Neural cell (in vitro differentiated cells): ENCODE measurements around the gene XRCC6. TPM values are rescaled to one million over a fixed set of nuclear protein-coding genes. Genes with fewer than 3 reads are reported as not detected.
A peak's percentile ranks its signal among the peaks of the same experiment; 100 is the strongest.

Source experiments
- H2AFZ ChIP-seq: fragments of 200-600, 300-800 bp; sonication (generic), shearing (Covaris generic); 2 replicates; pipeline ENCODE4 v1.6.0; 2014; ENCODE audit warnings: low read depth, mild to moderate bottlenecking, antibody characterized with exemption, low read length, moderate library complexity
- H3F3A ChIP-seq: fragments of 200-600 bp; shearing (Covaris generic); 2 replicates; pipeline ENCODE4 v1.6.1; 2016; ENCODE audit warnings: mild to moderate bottlenecking, moderate library complexity, mixed read lengths, antibody characterized with exemption, low read length; ENCODE audit not compliant: insufficient read depth, poor library complexity, severe bottlenecking
- H3K27ac ChIP-seq: fragments of 200-600, 300-800 bp; sonication (generic), shearing (Covaris generic); 2 replicates; pipeline ENCODE4 v1.5.1; 2014; ENCODE audit warnings: mild to moderate bottlenecking, low read length, moderate library complexity
- H3K27me3 ChIP-seq: fragments of 300-800, 200-600 bp; sonication (generic), shearing (Covaris generic); 2 replicates; pipeline ENCODE4 v1.6.0; 2014; ENCODE audit warnings: mild to moderate bottlenecking, low read depth, low read length, moderate library complexity; ENCODE audit not compliant: insufficient read depth
- H3K36me3 ChIP-seq: fragments of 300-800, 200-600 bp; sonication (generic), shearing (Covaris generic); 2 replicates; pipeline ENCODE4 v1.5.1; 2014; ENCODE audit warnings: mild to moderate bottlenecking, antibody characterized with exemption, low read length, moderate library complexity; ENCODE audit not compliant: insufficient read depth
- H3K4me2 ChIP-seq: fragments of 300-800, 200-600 bp; sonication (generic), shearing (Covaris generic); 2 replicates; pipeline ENCODE4 v1.6.0; 2014; ENCODE audit warnings: mild to moderate bottlenecking, low read length
- H3K4me3 ChIP-seq: fragments of 300-800, 200-600 bp; sonication (generic), shearing (Covaris generic); 2 replicates; pipeline ENCODE4 v1.5.1; 2014; ENCODE audit warnings: mild to moderate bottlenecking, low read length, moderate library complexity
- H3K79me2 ChIP-seq: fragments of 200-600 bp; shearing (Covaris generic); replicated peaks from 2 replicates; pipeline ENCODE4 v1.6.0; 2014; ENCODE audit warnings: mild to moderate bottlenecking, low read length, moderate library complexity; ENCODE audit not compliant: insufficient read depth
- H3K9ac ChIP-seq: fragments of 300-800, 200-600 bp; sonication (generic), shearing (Covaris generic); 2 replicates; pipeline ENCODE4 v1.6.1; 2016; ENCODE audit warnings: mild to moderate bottlenecking, low read length, mixed read lengths
- H3K9me2 ChIP-seq: fragments of 200-600 bp; shearing (Covaris generic); 2 replicates; pipeline ENCODE4 v1.6.1; 2016; ENCODE audit warnings: mild to moderate bottlenecking, low read length, mixed read lengths; ENCODE audit not compliant: insufficient read depth
- H3K9me3 ChIP-seq: fragments of 200-600, 300-800 bp; sonication (generic), shearing (Covaris generic); 2 replicates; pipeline ENCODE4 v1.6.1; 2016; ENCODE audit warnings: mild to moderate bottlenecking, mixed run types, low read length, moderate library complexity, mixed read lengths
- H4K20me1 ChIP-seq: fragments of 200-600 bp; shearing (Covaris generic); 2 replicates; pipeline ENCODE4 v1.6.1; 2016; ENCODE audit warnings: mild to moderate bottlenecking, mixed run types; ENCODE audit not compliant: insufficient read depth
- CTCF ChIP-seq: fragments of 450-650 bp; IDR thresholded peaks from 2 replicates; pipeline ENCODE4 v1.5.1; 2014; ENCODE audit warnings: antibody characterized with exemption, mild to moderate bottlenecking, moderate library complexity; ENCODE audit not compliant: poor library complexity, severe bottlenecking
- EP300 ChIP-seq: fragments of 450-650 bp; conservative IDR thresholded peaks from 2 replicates; pipeline ENCODE4 v1.6.1; 2014; ENCODE audit warnings: antibody characterized with exemption, mild to moderate bottlenecking, moderate library complexity; ENCODE audit not compliant: poor library complexity, severe bottlenecking
- EZH2 ChIP-seq: fragments of 200-600, 300-800 bp; shearing (Covaris generic), sonication (generic); IDR thresholded peaks from 2 replicates; pipeline ENCODE4 v1.6.1; 2014; ENCODE audit warnings: antibody characterized with exemption, low read length, borderline replicate concordance, mild to moderate bottlenecking; ENCODE audit not compliant: insufficient read depth, poor library complexity, severe bottlenecking
- MXI1 ChIP-seq: fragments of 450-650 bp; conservative IDR thresholded peaks from 2 replicates; pipeline ENCODE4 v1.6.1; 2014; ENCODE audit warnings: antibody characterized with exemption, mild to moderate bottlenecking; ENCODE audit not compliant: poor library complexity, severe bottlenecking
- POLR2AphosphoS5 ChIP-seq: IDR thresholded peaks from 2 replicates; pipeline ENCODE4 v1.6.1; 2012
- RAD21 ChIP-seq: fragments of 450-650 bp; conservative IDR thresholded peaks from 2 replicates; pipeline ENCODE4 v1.6.1; 2014; ENCODE audit warnings: antibody characterized with exemption, mild to moderate bottlenecking, moderate library complexity
- REST ChIP-seq: IDR thresholded peaks from 2 replicates; pipeline ENCODE4 v1.6.1; 2012; ENCODE audit warnings: borderline replicate concordance
- SMC3 ChIP-seq: fragments of 450-650 bp; conservative IDR thresholded peaks from 2 replicates; pipeline ENCODE4 v1.6.1; 2014; ENCODE audit warnings: antibody characterized with exemption, mild to moderate bottlenecking, moderate library complexity; ENCODE audit not compliant: poor library complexity
- TAF1 ChIP-seq: IDR thresholded peaks from 2 replicates; pipeline ENCODE4 v1.6.1; 2012; ENCODE audit warnings: low read depth
- polyA plus RNA-seq: library from polyadenylated mRNA; depleted of rRNA; stranded (reverse); fragments of >200 nt; gene quantifications from 2 replicates; pipeline ENCODE4 v1.2.3, GENCODE V29; 2014

Gene XRCC6
- polyA plus RNA-seq, 1 donor from 2014 or later, result 398 TPM

- Histone ChIP-seq H3K36me3 (no peaks in the 10 kb centered on the region), H3K4me2 (no peak overlapping the region), H3K79me2 (peaks cover 9% of the 10 kb centered on the region), H3F3A (no peaks in the 10 kb centered on the region), H3K27me3 (no peaks in the 10 kb centered on the region), H4K20me1 (no peaks in the 10 kb centered on the region), H3K9me2 (no peaks in the 10 kb centered on the region), H3K9ac (no peak overlapping the region), H3K4me3 (no peak overlapping the region), H3K27ac (no peak overlapping the region), H2AFZ (no peak overlapping the region), H3K9me3 (no peaks in the 10 kb centered on the region)
- TF ChIP-seq MXI1 (no peak), REST (no peak), TAF1 (no peak)
Measured at GRCh38 chr22:41690476-41690875, 69.4 kb downstream of the XRCC6 start.

- no peak overlapping the region for H3K4me2 ChIP-seq
- H3K27me3 ChIP-seq, result no peaks in the 10 kb centered on the region
- H3K9ac ChIP-seq, result no peak overlapping the region
- H3F3A ChIP-seq, result no peaks in the 10 kb centered on the region
- H3K9me2 ChIP-seq, result no peaks in the 10 kb centered on the region
- no peak overlapping the region for H2AFZ ChIP-seq
- H3K36me3 ChIP-seq, result no peaks in the 10 kb centered on the region
- H4K20me1 ChIP-seq, result no peaks in the 10 kb centered on the region
- no peak for TF ChIP-seq CTCF
- no peak for TF ChIP-seq MXI1
- TF ChIP-seq SMC3, result no peak
- no peak overlapping the region for H3K27ac ChIP-seq
- H3K79me2 ChIP-seq, result no peaks in the 10 kb centered on the region
- no peak overlapping the region for H3K4me3 ChIP-seq
- no peaks in the 10 kb centered on the region for H3K9me3 ChIP-seq
Measured at GRCh38 chr22:41695211-41695610, 74.1 kb downstream of the XRCC6 start.

GRCh38 chr22:41696703-41697102 is 75.6 kb downstream of the XRCC6 start:
- H3K27ac ChIP-seq, result no peak overlapping the region
- no peaks in the 10 kb centered on the region for H3K9me3 ChIP-seq
- no peaks in the 10 kb centered on the region for H3K27me3 ChIP-seq
- no peaks in the 10 kb centered on the region for H3F3A ChIP-seq
- no peak for TF ChIP-seq CTCF
- no peak for TF ChIP-seq RAD21
- no peak for TF ChIP-seq TAF1
- no peak for TF ChIP-seq MXI1
- no peak for TF ChIP-seq POLR2AphosphoS5
- no peak for TF ChIP-seq EZH2
- no peak for TF ChIP-seq EP300
- no peak for TF ChIP-seq REST
- TF ChIP-seq SMC3, result no peak
- H4K20me1 ChIP-seq, result no peaks in the 10 kb centered on the region
- H3K9ac ChIP-seq, result peak overlapping the region; percentile 21
- H2AFZ ChIP-seq, result no peak overlapping the region
- no peaks in the 10 kb centered on the region for H3K36me3 ChIP-seq
- no peaks in the 10 kb centered on the region for H3K79me2 ChIP-seq
- no peak overlapping the region for H3K4me3 ChIP-seq
- H3K4me2 ChIP-seq, result no peak overlapping the region
- no peaks in the 10 kb centered on the region for H3K9me2 ChIP-seq
